Skeletal muscle tissue (tissue), 4 donors: ENCODE measurements around the gene CARMIL1. TPM values are rescaled to one million over a fixed set of nuclear protein-coding genes. Genes with fewer than 3 reads are reported as not detected.

ENCODE experiments used
- H3K27ac ChIP-seq: one replicate; pipeline ENCODE4 v1.7.0; 2013; ENCODE audit warnings: mild to moderate bottlenecking, low read depth, low read length, inconsistent platforms
- H3K27me3 ChIP-seq, 3 donors: one replicate each; pipeline ENCODE4 v1.7.0; 2013; ENCODE audit warnings: low read length in 3 of 3; ENCODE audit not compliant: control insufficient read depth in 3 of 3, insufficient read depth in 3 of 3
- H3K36me3 ChIP-seq, 3 donors: one replicate each; pipeline ENCODE4 v1.7.0; 2013; ENCODE audit warnings: low read length in 3 of 3; ENCODE audit not compliant: control insufficient read depth in 3 of 3, insufficient read depth in 3 of 3
- H3K4me1 ChIP-seq, 3 donors: one replicate each; pipeline ENCODE4 v1.7.0; 2013; ENCODE audit warnings: low read length in 3 of 3, mild to moderate bottlenecking in 3 of 3; ENCODE audit not compliant: control insufficient read depth in 3 of 3, insufficient read depth in 3 of 3
- H3K4me3 ChIP-seq, 3 donors: one replicate each; pipeline ENCODE4 v1.7.0; 2013; ENCODE audit warnings: low read length in 3 of 3
- H3K9ac ChIP-seq, 3 donors: one replicate each; pipeline ENCODE4 v1.7.0; 2013; ENCODE audit warnings: low read length in 3 of 3, mild to moderate bottlenecking in 3 of 3, moderate library complexity in 2 of 3, low read depth in 1 of 3
- H3K9me3 ChIP-seq, 3 donors: one replicate each; pipeline ENCODE4 v1.7.0; 2013; ENCODE audit warnings: low read length in 3 of 3; ENCODE audit not compliant: control insufficient read depth in 3 of 3
- total RNA-seq: library from RNA; depleted of rRNA; stranded (reverse); fragments of >200 nt; gene quantifications from one replicate; pipeline ENCODE4 v1.2.3, GENCODE V29; 2014
- donor health status: Osteomylitis.

The CARMIL1 gene
- total RNA-seq, 1 donor from 2014 or later: 4.7 TPM

- H3K9ac ChIP-seq: no peak overlapping the region
- no peaks in the 10 kb centered on the region for H3K27me3 ChIP-seq
- no peaks in the 10 kb centered on the region for H3K36me3 ChIP-seq
- H3K4me3 ChIP-seq: no peak overlapping the region
- H3K9me3 ChIP-seq: no peaks in the 10 kb centered on the region
- H3K4me1 ChIP-seq: no peaks in the 10 kb centered on the region
- H3K27ac ChIP-seq: no peak overlapping the region
Observed at GRCh38 chr6:25614052-25614451, 334.9 kb downstream of the CARMIL1 start.

- H3K9me3 ChIP-seq: no peaks in the 10 kb centered on the region
- no peak overlapping the region for H3K27ac ChIP-seq
- no peaks in the 10 kb centered on the region for H3K36me3 ChIP-seq
- no peaks in the 10 kb centered on the region for H3K4me1 ChIP-seq
- no peak overlapping the region for H3K9ac ChIP-seq
- no peak overlapping the region for H3K4me3 ChIP-seq
- H3K27me3 ChIP-seq: no peaks in the 10 kb centered on the region
Observed at GRCh38 chr6:25615471-25615870, 336.3 kb downstream of the CARMIL1 start.

- Histone ChIP-seq H3K36me3 (no peaks in the 10 kb centered on the region), H3K27ac (no peak overlapping the region), H3K27me3 (no peaks in the 10 kb centered on the region), H3K9me3 (no peaks in the 10 kb centered on the region), H3K9ac (no peak overlapping the region), H3K4me3 (no peak overlapping the region), H3K4me1 (no peaks in the 10 kb centered on the region)
Observed at GRCh38 chr6:25617997-25618396, 338.8 kb downstream of the CARMIL1 start.

GRCh38 chr6:25619217-25619616 lies 340.0 kb downstream of the CARMIL1 start:
- H3K9me3 ChIP-seq: no peaks in the 10 kb centered on the region
- no peak overlapping the region for H3K27ac ChIP-seq
- H3K9ac ChIP-seq: no peak overlapping the region
- H3K4me3 ChIP-seq: no peak overlapping the region
- no peaks in the 10 kb centered on the region for H3K4me1 ChIP-seq
- no peaks in the 10 kb centered on the region for H3K27me3 ChIP-seq
- H3K36me3 ChIP-seq: no peaks in the 10 kb centered on the region

GRCh38 chr6:25620391-25620790 lies 341.2 kb downstream of the CARMIL1 start:
- H3K36me3 ChIP-seq: no peaks in the 10 kb centered on the region
- H3K9me3 ChIP-seq: no peaks in the 10 kb centered on the region
- H3K27me3 ChIP-seq: no peaks in the 10 kb centered on the region
- no peak overlapping the region for H3K9ac ChIP-seq
- no peak overlapping the region for H3K27ac ChIP-seq
- no peak overlapping the region for H3K4me3 ChIP-seq
- H3K4me1 ChIP-seq: no peaks in the 10 kb centered on the region

- Histone ChIP-seq H3K4me1 (no peaks in the 10 kb centered on the region), H3K4me3 (no peak overlapping the region), H3K27me3 (no peaks in the 10 kb centered on the region), H3K9ac (no peak overlapping the region), H3K36me3 (no peaks in the 10 kb centered on the region), H3K27ac (no peak overlapping the region), H3K9me3 (no peaks in the 10 kb centered on the region)
Observed at GRCh38 chr6:25623065-25623464, 343.9 kb downstream of the CARMIL1 start.

- Histone ChIP-seq H3K27me3 (no peaks in the 10 kb centered on the region), H3K9ac (no peak overlapping the region), H3K36me3 (no peaks in the 10 kb centered on the region), H3K4me3 (no peak overlapping the region), H3K9me3 (no peaks in the 10 kb centered on the region), H3K27ac (no peak overlapping the region), H3K4me1 (no peaks in the 10 kb centered on the region)
Observed at GRCh38 chr6:25623879-25624278, 344.7 kb downstream of the CARMIL1 start.

- no peak overlapping the region for H3K4me3 ChIP-seq
- H3K36me3 ChIP-seq: no peaks in the 10 kb centered on the region
- H3K9ac ChIP-seq: no peak overlapping the region
- peaks cover 0 to 6% (median 3%) of the 10 kb centered on the region in 3 donors for H3K27me3 ChIP-seq
- no peak overlapping the region for H3K27ac ChIP-seq
- H3K4me1 ChIP-seq: no peaks in the 10 kb centered on the region
- H3K9me3 ChIP-seq: no peaks in the 10 kb centered on the region
Observed at GRCh38 chr6:25627001-25627400, 347.8 kb downstream of the CARMIL1 start.

- H3K27me3 ChIP-seq: peaks cover 0 to 6% (median 3%) of the 10 kb centered on the region in 3 donors
- no peak overlapping the region for H3K9ac ChIP-seq
- H3K4me3 ChIP-seq: no peak overlapping the region
- H3K36me3 ChIP-seq: no peaks in the 10 kb centered on the region
- H3K27ac ChIP-seq: no peak overlapping the region
- no peaks in the 10 kb centered on the region for H3K4me1 ChIP-seq
- no peaks in the 10 kb centered on the region for H3K9me3 ChIP-seq
Observed at GRCh38 chr6:25628471-25629197, 349.5 kb downstream of the CARMIL1 start.

GRCh38 chr6:25629198-25629576 lies 350.0 kb downstream of the CARMIL1 start:
- Histone ChIP-seq H3K9me3 (no peaks in the 10 kb centered on the region), H3K27ac (no peak overlapping the region), H3K9ac (no peak overlapping the region), H3K4me3 (no peak overlapping the region), H3K27me3 (peaks cover 0 to 6% (median 3%) of the 10 kb centered on the region in 3 donors), H3K4me1 (no peaks in the 10 kb centered on the region), H3K36me3 (no peaks in the 10 kb centered on the region)
